SK-N-MC (cell line): Measurements from ENCODE around the gene UNK.

Experiments used
- DNase-seq: peaks from one replicate; pipeline ENCODE4 v3.0.0-alpha.2; 2011; ENCODE audit warnings: low read depth, low spot score
- H3K27ac ChIP-seq: fragments of 200-600 bp; sonication (generic); 2 replicates; pipeline ENCODE4 v1.5.1; 2016; ENCODE audit warnings: mixed run types
- H3K36me3 ChIP-seq: fragments of 200-600 bp; sonication (generic); 2 replicates; pipeline ENCODE4 v1.6.1; 2017; ENCODE audit warnings: antibody characterized with exemption, low read length, mixed read lengths; ENCODE audit not compliant: insufficient read depth
- H3K4me3 ChIP-seq: fragments of 200-600 bp; sonication (generic); 2 replicates; pipeline ENCODE4 v1.5.1; 2016
- H3K9ac ChIP-seq: fragments of 200-600 bp; sonication (generic); 2 replicates; pipeline ENCODE4 v1.8.0; 2017; ENCODE audit warnings: mixed run types, mixed read lengths; ENCODE audit not compliant: insufficient read length
- H3K9me3 ChIP-seq: fragments of 200-600 bp; sonication (generic); 2 replicates; pipeline ENCODE4 v1.6.1; 2017; ENCODE audit warnings: low read depth, mild to moderate bottlenecking, antibody characterized with exemption, low read length, moderate library complexity, mixed read lengths
- EZH2 ChIP-seq: fragments of 200-600 bp; sonication (generic); IDR thresholded peaks from one replicate; pipeline ENCODE4 v1.6.1; 2017; ENCODE audit warnings: antibody characterized with exemption
- FOXP2 ChIP-seq: optimal IDR thresholded peaks from 2 replicates; pipeline ENCODE3; 2011; ENCODE audit warnings: mild to moderate bottlenecking, moderate library complexity; ENCODE audit not compliant: insufficient read depth; ENCODE audit errors: extremely low read length, control extremely low read depth
- POLR2AphosphoS5 ChIP-seq: IDR thresholded peaks from 2 replicates; pipeline ENCODE4 v1.6.1; 2012; ENCODE audit warnings: mild to moderate bottlenecking, low read depth, low read length, borderline replicate concordance

UNK gene

DNA sequence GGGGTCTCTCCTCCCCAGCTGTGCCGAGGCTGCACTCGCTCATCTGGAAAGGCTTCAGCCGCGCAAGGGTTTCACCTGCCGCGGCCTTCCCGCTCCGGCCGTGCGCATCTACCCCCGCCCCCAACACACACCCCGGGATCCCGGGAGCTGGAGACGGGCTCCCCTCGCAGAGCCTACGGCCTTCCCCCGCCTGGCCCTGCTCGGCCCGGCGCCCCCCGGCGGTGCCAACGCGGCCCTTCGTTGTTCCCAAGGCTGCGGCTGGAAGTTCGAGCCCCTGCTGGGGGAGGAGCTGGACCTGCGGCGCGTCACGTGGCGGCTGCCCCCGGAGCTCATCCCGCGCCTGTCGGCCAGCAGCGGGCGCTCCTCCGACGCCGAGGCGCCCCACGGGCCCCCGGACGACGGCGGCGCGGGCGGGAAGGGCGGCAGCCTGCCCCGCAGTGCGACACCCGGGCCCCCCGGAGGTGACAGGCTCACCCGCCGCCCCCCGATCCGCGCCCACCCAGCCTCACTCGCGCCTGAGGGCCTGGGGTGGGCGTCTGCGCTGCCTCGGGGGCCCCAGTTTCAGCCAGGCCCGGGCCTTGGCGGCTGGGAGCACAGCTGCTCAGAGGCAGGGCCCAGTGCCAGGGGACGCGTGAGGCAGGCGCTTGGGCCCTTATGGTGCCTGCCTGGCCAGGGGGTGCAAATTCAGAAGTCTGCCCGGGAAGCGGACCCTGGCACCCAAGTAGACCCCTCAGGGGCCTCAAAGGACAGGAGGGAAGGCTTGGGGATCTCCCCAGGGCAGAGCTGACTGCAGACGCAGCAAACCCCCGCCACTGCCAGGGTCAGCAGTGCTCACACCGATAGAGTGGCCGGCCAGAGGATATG lies 30.9 kb upstream of the UNK start:
- H3K9me3 ChIP-seq = no peaks in the 10 kb centered on the region
- TF ChIP-seq EZH2 (no peak), FOXP2 (no peak), POLR2AphosphoS5 (no peak)
- peak overlapping the region; percentile 54 for H3K4me3 ChIP-seq
- H3K9ac ChIP-seq = peak overlapping the region; percentile 69
- H3K27ac ChIP-seq = no peak overlapping the region
- H3K36me3 ChIP-seq = no peaks in the 10 kb centered on the region
- no peak for DNase-seq

GRCh38 chr17:75754378-75755204 lies 30.0 kb upstream of the UNK start:
- H3K27ac ChIP-seq = no peak overlapping the region
- TF ChIP-seq EZH2 (no peak), POLR2AphosphoS5 (no peak), FOXP2 (no peak)
- no peak overlapping the region for H3K9ac ChIP-seq
- no peak for DNase-seq
- H3K9me3 ChIP-seq = no peaks in the 10 kb centered on the region
- H3K36me3 ChIP-seq = no peaks in the 10 kb centered on the region
- no peak overlapping the region for H3K4me3 ChIP-seq

- H3K4me3 ChIP-seq = no peak overlapping the region
- H3K9me3 ChIP-seq = no peaks in the 10 kb centered on the region
- no peak overlapping the region for H3K9ac ChIP-seq
- H3K27ac ChIP-seq = no peak overlapping the region
- H3K36me3 ChIP-seq = no peaks in the 10 kb centered on the region
- DNase-seq = no peak
- no peak for TF ChIP-seq FOXP2
- TF ChIP-seq POLR2AphosphoS5 = no peak
- no peak for TF ChIP-seq EZH2
Measured at GRCh38 chr17:75755205-75755901, 29.3 kb upstream of the UNK start.

GRCh38 chr17:75755990-75756389 lies 28.6 kb upstream of the UNK start:
- H3K9me3 ChIP-seq = no peaks in the 10 kb centered on the region
- no peak overlapping the region for H3K4me3 ChIP-seq
- no peak for DNase-seq
- TF ChIP-seq POLR2AphosphoS5 (no peak), EZH2 (no peak), FOXP2 (no peak)
- H3K27ac ChIP-seq = no peak overlapping the region
- no peaks in the 10 kb centered on the region for H3K36me3 ChIP-seq
- H3K9ac ChIP-seq = no peak overlapping the region

GRCh38 chr17:75756451-75757085 lies 28.0 kb upstream of the UNK start:
- no peak for DNase-seq
- H3K9ac ChIP-seq = no peak overlapping the region
- H3K9me3 ChIP-seq = no peaks in the 10 kb centered on the region
- no peak overlapping the region for H3K27ac ChIP-seq
- TF ChIP-seq EZH2 (no peak), FOXP2 (no peak), POLR2AphosphoS5 (no peak)
- no peaks in the 10 kb centered on the region for H3K36me3 ChIP-seq
- no peak overlapping the region for H3K4me3 ChIP-seq

GRCh38 chr17:75757086-75757681 lies 27.4 kb upstream of the UNK start:
- H3K27ac ChIP-seq = no peak overlapping the region
- no peaks in the 10 kb centered on the region for H3K9me3 ChIP-seq
- TF ChIP-seq EZH2 (no peak), POLR2AphosphoS5 (no peak), FOXP2 (no peak)
- DNase-seq = no peak
- no peaks in the 10 kb centered on the region for H3K36me3 ChIP-seq
- no peak overlapping the region for H3K9ac ChIP-seq
- H3K4me3 ChIP-seq = no peak overlapping the region

DNA sequence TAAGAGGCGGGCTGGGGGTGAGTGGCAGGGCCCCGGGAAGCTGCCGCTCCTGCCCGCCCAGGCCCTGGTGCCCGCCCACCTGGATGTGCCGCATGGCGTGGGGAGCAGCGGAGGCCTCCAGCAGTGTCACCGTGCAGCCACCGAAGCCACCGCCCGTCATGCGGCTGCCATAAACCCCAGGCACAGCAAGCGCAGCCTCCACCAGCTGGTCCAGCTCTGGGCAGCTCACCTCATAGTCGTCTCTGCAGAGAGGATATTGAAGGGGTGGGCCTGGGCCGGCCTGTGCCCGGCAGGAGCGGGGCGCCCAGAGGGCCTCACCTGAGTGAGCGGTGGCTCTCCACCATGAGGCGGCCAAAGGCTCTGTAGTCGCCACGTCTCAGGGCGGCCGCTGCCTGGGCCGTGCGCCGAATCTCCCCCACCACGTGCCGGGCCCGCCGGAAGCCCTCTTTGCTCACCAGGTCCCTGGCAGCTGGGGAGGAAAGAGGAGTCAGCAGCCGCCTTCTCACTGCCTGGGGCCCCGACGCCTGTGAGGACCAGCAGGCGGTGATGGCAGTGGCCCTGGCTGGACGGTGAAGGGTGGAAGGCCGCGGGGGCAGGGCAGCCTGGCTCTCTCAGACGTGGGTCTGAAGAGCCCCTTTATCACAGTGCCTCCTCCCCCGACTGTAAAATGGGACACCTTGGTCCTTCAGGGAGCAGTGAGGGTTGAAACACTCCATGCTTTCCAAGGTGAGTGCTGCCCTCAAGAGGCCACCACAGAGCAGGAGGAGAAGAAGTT lies 26.3 kb upstream of the UNK start:
- Histone ChIP-seq H3K9ac (no peak overlapping the region), H3K4me3 (no peak overlapping the region), H3K9me3 (no peaks in the 10 kb centered on the region), H3K36me3 (no peaks in the 10 kb centered on the region), H3K27ac (no peak overlapping the region)
- no peak for TF ChIP-seq EZH2
- no peak for TF ChIP-seq POLR2AphosphoS5
- no peak for TF ChIP-seq FOXP2
- no peak for DNase-seq
